Placental pericyte (primary cell): Measurements from ENCODE around the gene CPNE2. TPM values are rescaled to one million over a fixed set of nuclear protein-coding genes. Genes with fewer than 3 reads are reported as not detected.

Source experiments
- total RNA-seq: library from RNA; depleted of rRNA; stranded (reverse); fragments of >200 nt; gene quantifications from 2 replicates; pipeline ENCODE4 v1.2.3, GENCODE V29; 2012

CPNE2 gene
- total RNA-seq, result 15.5 and 34.2 TPM in 2 replicates

DNA sequence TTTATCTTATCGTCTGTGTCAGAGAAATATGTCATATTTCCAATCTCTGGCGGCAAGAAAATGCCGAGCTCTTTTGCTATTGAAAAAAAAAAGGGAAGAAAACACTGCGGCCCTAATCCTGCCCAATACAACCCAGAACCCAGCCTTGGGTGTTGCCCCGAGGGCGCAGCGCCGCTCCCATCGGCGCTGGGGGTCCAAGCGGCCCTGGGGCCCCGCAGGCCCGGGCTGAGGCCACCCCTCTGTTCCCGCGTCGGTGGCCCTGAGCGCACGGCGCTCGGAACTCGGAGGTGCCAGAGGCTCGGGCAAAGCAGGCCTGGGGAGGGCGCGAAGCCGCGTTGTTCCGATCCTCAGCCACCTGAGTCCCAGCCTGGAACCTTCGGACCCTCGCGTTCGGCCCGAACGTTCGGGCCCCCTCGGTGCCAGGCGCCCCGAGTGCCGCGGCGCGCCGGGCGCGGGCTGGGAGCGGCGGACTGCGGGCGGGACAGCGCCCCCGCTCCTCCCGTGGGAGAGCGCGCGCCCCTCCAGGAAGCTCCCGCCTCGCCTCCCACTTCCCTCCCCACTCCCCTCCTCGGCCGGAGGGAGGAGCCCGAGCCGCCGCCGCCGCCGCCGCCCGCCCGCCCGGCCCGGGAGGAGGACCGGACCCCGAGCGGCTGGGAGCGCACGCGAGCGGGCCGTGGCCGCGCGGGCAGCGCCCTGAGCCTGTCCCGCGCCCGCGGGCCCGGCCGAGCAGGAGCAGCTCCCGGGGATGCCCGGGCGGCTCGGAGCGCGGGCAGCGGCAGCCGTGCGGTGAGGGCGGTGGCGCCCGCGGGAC lies at the start of gene CPNE2:
CPNE2 (plus strand) TSS at position 609 of the 811 bp plus-strand sequence. CDS start 18,160 bp downstream, outside the sequence.

DNA sequence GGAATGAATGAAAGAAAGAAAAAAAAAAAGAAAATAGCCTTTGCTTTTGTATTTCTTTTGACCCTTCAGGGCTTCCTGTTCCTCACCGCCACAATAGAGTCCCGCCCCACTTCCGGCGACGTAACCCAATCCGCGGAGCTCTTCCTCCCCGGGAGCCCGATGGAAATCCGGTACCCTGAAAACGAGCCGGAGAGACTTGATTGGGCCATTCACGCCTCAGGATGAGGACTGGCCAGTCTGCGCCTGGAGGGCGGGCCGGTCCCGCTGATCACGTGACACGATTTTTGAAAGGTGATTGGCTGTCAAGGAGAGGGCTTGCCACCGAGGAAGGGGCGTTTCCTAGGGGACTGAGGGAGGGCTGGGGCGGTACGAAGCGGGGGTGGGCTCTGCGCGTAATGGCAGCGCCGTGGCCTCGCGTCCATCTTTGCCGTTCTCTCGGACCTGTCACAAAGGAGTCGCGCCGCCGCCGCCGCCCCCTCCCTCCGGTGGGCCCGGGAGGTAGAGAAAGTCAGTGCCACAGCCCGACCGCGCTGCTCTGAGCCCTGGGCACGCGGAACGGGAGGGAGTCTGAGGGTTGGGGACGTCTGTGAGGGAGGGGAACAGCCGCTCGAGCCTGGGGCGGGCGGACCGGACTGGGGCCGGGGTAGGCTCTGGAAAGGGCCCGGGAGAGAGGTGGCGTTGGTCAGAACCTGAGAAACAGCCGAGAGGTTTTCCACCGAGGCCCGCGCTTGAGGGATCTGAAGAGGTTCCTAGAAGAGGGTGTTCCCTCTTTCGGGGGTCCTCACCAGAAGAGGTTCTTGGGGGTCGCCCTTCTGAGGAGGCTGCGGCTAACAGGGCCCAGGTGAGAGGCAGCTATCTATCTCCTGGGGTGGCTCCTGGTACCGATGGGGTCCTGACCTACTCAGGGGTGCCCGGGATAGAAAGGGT lies 93.8 kb downstream of the CPNE2 start, which contains the start of the genes PSME3IP1 and RSPRY1:
PSME3IP1 (minus strand) TSS at position 95 of the 927 bp plus-strand sequence. CDS start 12,185 bp downstream, outside the sequence.
RSPRY1 (plus strand) TSS at position 385 of the 927 bp plus-strand sequence. CDS start 18,330 bp downstream, outside the sequence.

Other genes starting within 250 kb of the CPNE2 start
- not detected in 2 replicates for gene SLC12A3, start 227.4 kb upstream of the CPNE2 start, total RNA-seq
- gene HERPUD1, start 160.4 kb upstream of the CPNE2 start, total RNA-seq, result 90.5 and 646 TPM in 2 replicates
- under 0.01 TPM in 1 of 2 replicates, not detected in the other for gene CETP, start 130.6 kb upstream of the CPNE2 start, total RNA-seq
- 33.5 and 79.3 TPM in 2 replicates for gene NLRC5, start 103.0 kb upstream of the CPNE2 start, total RNA-seq
- gene PSME3IP1, start 93.5 kb downstream of the CPNE2 start, total RNA-seq, result 66.7 and 84.5 TPM in 2 replicates
- 40.9 and 67.1 TPM in 2 replicates for gene RSPRY1, start 93.7 kb downstream of the CPNE2 start, total RNA-seq
- gene ARL2BP, start 152.7 kb downstream of the CPNE2 start, total RNA-seq, result 90.4 and 142 TPM in 2 replicates
- 0.14 and 0.44 TPM in 2 replicates for gene PLLP, start 192.1 kb downstream of the CPNE2 start, total RNA-seq